Activated T-cell treated with anti-CD3 and anti-CD28 coated beads, Interleukin-2, amount 50 U/mL, for 24 hours (primary cell): ENCODE measurements around the gene EP300.

Experiments used
- DNase-seq: peaks from one replicate; pipeline ENCODE4 v3.0.0-alpha.2; 2020
- H3K27ac Mint-ChIP-seq: 2 replicates; pipeline ENCODE4 v1.8.0; 2020; ENCODE audit warnings: mild to moderate bottlenecking, mixed read lengths
- H3K27me3 Mint-ChIP-seq: 2 replicates; pipeline ENCODE4 v1.8.0; 2020; ENCODE audit warnings: mixed read lengths
- H3K36me3 Mint-ChIP-seq: 2 replicates; pipeline ENCODE4 v1.8.0; 2020; ENCODE audit warnings: low read depth, mixed read lengths
- H3K4me1 Mint-ChIP-seq: 2 replicates; pipeline ENCODE4 v1.8.0; 2020; ENCODE audit warnings: low read depth, mixed read lengths
- H3K4me3 Mint-ChIP-seq: 2 replicates; pipeline ENCODE4 v1.8.0; 2020; ENCODE audit warnings: mild to moderate bottlenecking, moderate library complexity, mixed read lengths
- H3K9me3 Mint-ChIP-seq: 2 replicates; pipeline ENCODE4 v1.8.0; 2020; ENCODE audit warnings: mixed read lengths

Gene EP300

DNA sequence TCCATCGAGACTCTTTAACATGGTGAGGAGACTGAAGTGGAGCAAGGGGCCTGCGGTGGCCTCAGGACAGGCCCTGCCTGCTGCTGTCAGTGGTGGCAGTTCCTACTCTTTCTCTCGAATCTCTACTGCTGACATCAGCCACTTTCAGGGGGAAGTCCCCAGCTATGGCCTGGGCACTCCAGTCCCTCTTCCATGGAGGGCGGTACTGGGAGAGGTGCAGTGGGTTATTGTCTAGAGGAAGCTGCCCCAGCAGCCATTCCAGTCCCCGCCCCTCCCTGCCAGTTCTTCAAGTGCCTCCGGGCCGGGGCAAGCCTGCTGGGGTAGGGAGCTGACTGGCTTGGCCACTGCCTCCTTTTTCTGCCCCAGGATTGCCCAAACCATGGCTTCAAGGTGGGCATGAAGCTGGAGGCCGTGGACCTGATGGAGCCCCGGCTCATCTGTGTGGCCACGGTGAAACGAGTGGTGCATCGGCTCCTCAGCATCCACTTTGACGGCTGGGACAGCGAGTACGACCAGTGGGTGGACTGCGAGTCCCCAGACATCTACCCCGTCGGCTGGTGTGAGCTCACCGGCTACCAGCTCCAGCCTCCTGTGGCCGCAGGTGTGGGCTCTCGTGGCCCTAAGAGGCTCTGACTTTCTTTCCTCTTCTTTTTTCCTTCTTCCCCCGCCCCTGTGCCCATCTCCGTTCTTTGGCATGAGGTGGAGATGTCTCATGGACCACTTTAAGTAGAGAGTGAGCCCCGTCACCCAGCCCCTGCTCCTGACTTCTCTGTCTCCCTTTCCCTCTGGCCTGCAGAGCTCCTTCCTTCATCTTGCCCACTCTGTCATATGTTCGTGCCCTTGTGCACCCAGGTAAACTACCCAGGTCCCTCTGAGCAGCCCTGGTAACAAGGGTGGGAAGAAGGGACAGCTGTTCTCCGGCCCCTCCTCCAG lies 134.6 kb downstream of the EP300 start:
- H3K9me3 Mint-ChIP-seq: no peaks in the 10 kb centered on the region
- H3K27me3 Mint-ChIP-seq: no peaks in the 10 kb centered on the region
- no peak for DNase-seq
- no peak overlapping the region for H3K4me3 Mint-ChIP-seq
- H3K27ac Mint-ChIP-seq: peak overlapping the region; percentile 26
- H3K36me3 Mint-ChIP-seq: peaks cover 96% of the 10 kb centered on the region
- no peaks in the 10 kb centered on the region for H3K4me1 Mint-ChIP-seq

DNA sequence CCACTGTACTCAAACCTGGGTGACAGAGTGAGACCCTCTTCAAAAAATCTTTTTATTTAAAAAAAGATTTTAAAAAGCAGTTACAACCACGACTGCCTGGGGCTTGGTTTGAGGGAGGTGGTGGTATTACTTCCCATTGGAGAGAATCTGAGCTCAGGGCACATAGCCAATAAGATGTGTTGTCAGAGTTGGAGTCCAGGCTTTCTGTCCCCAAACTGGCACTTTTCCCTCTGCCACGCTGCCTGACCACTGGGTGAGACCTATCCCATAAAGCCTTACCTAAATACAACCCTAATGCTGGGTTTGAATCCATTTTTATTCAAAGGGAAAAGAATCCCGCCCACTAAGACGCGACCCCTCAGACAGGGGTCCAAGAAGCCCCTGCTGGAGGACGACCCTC lies 136.8 kb downstream of the EP300 start:
- peaks cover 73% of the 10 kb centered on the region for H3K36me3 Mint-ChIP-seq
- no peaks in the 10 kb centered on the region for H3K4me1 Mint-ChIP-seq
- no peak overlapping the region for H3K27ac Mint-ChIP-seq
- no peaks in the 10 kb centered on the region for H3K27me3 Mint-ChIP-seq
- H3K9me3 Mint-ChIP-seq: no peaks in the 10 kb centered on the region
- no peak overlapping the region for H3K4me3 Mint-ChIP-seq
- no peak for DNase-seq
